ENCODE results near the gene SGPL1.

DNA sequence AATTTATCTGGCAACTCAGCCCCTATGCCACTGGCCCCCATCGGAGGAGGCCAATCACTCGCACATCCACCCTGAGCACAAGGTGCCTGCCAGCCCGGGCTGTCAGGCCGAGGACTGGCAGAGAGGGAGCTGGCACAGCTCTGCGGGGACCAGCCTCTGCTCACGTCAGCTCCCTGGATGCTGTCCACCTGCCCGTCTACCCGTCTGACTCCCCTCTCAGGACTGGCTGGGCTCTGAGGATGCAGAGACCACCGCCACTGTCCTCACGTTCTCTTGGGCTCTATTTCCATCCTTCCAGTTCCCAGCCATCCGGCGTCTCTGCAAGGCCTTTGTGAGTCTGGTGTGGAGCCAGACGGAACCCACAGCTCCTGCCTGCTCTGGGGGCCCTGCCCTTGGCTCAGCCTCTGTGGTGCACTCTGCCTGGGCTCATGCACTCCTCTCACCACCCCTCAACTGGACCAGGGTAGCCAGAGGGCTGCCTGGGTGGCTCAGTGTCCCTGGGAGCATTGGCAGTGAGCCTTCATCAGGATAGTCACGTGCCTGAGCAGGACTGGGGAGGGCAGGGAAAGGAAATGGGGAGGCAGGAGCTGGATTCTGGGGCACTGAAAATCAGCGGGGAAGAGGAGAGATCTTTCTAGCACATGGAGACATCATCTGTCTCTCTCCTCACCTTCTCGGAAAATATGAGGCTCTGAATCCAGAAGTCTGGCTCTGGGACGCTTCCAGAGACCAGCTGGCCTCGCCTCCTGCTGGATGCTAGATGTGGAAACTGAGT is 110.7 kb downstream of the SGPL1 start:
- TF ChIP-seq POLR2AphosphoS5 (IDR thresholded peaks at IDR 0.05; ENCODE audit: low read depth, low read length), result no peak
- TF ChIP-seq SPI1 (IDR thresholded peaks at IDR 0.05; ENCODE audit: low read depth, low read length), result no peak
- TF ChIP-seq PAX5 (IDR thresholded peaks at IDR 0.05; ENCODE audit: insufficient read depth, low read length, severe bottlenecking), result no peak
- TF ChIP-seq POLR2A (IDR thresholded peaks at IDR 0.05; ENCODE audit: low read depth, low read length), result no peak
- TF ChIP-seq TAF1 (IDR thresholded peaks at IDR 0.05; ENCODE audit: low read depth, low read length), result no peak
- no peak for TF ChIP-seq POU2F2 (IDR thresholded peaks at IDR 0.05; ENCODE audit: low read depth, low read length)

Data from GM12891 (cell line).